GM21619 (cell line): ENCODE data around the gene PPP2R3C.
"Not testable (repeated sequence)": the region's sequence is repeated elsewhere in the genome, so short reads cannot be mapped to it uniquely, and the experiment has no call there.

Experiments used
- ATAC-seq: cut with Tn5 transposase; IDR thresholded peaks from one replicate; pipeline ENCODE4 v1.9.1; 2021; ENCODE audit not compliant: unreplicated experiment

Gene PPP2R3C

DNA sequence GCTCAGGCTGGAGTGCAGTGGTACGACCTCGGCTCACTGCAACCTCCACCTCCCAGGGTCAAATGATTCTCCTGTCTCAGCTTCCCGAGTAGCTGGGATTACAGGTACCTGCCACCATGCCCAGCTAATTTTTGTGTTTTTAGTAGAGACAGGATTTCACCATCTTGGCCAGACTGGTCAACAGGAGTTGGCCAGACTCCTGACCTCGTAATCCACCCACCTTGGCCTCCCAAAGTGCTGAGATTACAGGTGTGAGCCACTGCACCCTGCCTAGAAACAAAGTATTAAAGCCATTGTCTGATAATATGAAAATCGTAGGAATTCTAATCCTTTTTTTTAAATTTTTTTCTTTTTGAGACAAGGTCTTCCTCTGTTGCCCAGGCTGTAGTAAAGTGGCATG, 56.1 kb downstream of the PPP2R3C start:
- not testable (repeated sequence) for ATAC-seq

DNA sequence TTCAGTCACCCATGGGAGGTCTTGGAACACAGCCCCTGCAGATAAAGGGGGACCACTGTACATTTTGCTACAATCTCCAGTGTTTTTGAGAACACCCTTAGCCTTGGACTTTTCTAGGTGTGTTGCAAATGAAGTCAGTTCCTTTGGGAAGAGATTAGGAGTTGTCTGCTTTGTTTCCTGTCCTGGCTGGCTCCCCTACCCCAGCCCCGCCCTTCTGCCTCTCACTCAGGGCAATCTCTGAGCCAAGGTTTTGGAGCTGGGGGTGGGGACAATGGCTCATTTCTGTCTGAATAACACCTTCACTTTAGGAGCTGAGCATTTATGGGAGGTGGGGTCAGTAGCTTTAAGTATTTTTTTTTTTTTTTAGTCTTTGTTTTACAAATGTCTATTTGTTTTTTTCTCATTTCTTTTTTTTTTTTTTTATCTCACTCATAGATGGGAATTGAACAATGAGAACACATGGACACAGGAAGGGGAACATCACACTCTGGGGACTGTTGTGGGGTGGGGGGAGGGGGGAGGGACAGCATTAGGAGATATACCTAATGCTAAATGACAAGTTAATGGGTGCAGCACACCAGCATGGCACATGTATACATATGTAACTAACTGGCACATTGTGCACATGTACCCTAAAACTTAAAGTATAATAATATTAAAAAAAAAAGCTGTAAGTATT, 60.5 kb downstream of the PPP2R3C start:
- not testable (repeated sequence) for ATAC-seq

DNA sequence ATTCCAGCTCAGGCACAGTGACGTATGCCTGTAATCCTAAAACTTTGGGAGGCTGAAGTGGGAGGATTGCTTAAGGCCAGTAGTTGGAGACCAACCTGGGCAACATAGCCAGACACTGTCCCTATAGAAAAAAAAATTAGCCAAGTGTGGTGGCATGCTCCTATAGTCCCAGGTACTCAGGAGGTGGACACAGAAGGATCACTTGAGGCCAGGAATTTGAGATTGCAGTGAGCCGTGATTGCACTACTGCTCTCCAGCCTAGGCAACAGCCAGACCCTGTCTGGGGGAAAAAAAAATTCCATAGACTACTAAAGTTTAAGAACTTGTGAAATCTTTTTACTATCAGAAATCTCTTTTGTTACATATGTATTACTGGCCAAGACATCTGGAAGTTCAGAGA, 69.2 kb downstream of the PPP2R3C start:
- ATAC-seq = no peak

DNA sequence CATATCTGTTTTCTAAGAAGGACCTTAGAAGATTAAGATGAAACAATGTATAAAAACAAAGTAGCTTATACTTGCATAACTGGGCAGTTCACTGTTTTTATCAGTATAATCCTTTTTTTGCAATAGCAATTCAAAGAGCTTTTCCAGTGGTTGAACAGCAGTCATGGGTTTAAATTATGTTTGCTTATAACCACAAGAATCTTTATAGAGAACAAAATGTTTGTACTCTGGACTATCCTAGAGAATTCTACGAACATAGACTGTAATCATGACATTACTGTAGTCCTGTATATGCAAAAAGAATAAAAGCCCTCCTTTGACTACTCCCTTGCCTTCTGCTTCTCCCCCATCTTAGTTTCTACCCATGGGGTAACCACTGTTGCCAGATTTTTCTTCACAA, 70.0 kb downstream of the PPP2R3C start:
- no peak for ATAC-seq

DNA sequence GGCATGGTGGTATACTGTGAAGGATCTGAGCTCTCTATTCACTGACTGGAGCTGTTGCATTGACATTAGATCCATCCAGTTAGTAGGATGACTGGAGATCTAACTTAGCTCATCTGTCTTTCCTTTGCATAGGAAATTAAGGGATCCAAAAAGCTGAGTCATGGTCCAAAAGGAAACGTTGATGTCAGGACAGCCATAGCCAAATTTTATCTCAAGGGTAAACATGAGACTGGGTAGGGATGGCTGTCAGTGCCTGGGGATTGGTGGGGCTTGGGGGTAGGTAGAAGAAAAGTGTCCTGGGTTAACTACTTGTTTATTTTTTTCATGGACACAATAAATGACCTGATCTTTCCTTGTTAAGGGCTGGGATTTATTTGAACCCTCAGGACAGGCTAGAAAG, 71.1 kb downstream of the PPP2R3C start:
- no peak for ATAC-seq

DNA sequence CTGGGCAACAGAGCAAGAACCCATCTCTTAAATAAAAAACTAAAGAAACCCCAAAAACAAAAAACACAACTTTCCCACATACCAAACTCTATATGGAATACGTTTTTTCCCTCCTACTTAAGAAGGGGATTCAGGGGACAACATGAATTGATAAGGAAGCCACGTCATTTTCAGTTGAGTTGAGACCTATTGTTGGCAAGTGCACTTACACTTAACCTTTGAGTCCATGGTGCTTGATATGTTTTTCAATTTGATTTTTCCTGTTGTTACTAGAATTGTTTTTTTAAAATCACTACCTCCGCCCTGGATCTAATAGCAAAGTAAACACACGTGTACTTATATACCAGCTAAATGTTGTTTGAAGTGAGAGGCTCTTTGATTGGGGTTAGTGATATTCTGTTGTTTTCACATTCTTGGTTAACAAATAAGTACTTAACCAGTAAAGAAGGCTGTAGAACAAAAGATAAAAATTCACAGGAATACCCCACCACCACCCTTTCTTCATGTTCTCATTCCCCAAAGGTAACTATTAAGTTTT, 73.7 kb downstream of the PPP2R3C start:
- ATAC-seq = no peak

DNA sequence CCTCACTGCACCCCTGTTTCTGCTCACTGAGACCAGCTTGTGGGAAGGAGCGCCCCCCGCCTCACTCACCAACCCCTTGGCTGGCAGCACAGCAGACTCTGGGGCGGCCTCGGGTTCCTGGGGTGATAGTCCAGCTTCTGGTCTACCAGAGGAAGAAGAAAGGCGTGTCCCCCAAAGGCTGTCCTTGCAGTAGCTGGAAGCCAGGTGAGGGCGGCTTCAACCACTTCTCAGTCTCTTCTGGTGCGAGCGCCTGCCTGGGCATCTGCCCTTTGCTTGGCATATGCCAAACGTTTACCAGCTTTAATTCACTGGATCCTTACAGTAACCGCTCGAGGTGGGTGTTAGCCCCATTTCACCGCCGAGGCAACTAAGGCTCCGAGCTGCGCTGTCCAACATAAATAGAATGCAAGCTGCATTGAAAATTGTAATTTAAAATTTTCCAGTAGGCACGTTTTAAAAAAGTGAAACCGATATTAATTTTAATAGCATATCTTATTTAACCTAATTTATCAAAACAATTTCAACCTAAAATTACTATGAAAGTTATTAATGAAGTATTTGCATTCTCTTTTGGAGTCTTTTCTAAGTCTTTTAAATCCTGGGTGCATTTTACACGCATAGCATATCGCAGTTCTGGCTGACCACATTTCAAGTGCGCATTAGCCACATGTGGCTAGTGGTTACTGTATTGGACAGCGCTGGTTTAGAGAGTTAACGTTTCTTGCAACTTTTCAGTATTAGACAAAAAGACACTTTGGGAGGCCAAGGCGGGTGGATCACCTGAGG, 74.8 kb downstream of the PPP2R3C start:
- ATAC-seq = peak; percentile 28

DNA sequence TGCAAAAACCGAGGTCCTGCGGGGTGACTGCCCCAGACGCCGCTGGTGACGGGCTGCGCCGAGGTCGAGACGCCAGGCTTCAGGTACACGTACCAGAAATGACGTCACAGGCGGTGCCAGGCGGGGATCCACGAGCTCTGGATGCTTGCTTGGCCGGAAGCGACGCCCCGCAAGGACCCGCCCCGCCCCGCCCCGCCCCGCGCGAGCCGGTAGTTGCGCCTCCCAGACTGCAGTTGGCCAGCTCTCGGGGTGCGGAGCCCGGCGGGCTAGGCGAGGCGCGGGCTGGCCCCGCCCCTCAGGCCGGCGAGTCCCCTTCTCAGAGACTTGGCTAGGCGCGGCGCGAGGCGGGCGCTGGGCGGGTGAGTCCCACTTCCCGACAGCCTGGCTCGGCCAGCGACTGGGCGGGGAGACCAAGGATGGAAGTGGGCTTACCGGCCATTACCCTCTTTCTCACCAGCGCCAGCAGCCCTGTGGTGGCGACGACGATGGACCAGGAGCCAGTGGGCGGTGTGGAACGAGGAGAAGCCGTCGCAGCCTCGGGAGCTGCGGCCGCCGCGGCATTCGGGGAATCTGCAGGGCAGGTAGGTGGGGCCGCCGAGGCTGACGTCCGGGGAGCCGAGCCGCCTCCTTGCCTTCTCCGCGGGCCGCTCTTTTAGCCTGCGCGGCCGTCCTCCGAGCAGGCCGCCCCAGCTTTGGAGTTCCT, 75.6 kb downstream of the PPP2R3C start, which contains the start of gene FAM177A1:
Gene FAM177A1, plus strand, starts transcription at position 225 of the 703 bp plus-strand sequence. Its CDS starts 192 bp downstream, at position 417.
- peak; percentile 93 for ATAC-seq

DNA sequence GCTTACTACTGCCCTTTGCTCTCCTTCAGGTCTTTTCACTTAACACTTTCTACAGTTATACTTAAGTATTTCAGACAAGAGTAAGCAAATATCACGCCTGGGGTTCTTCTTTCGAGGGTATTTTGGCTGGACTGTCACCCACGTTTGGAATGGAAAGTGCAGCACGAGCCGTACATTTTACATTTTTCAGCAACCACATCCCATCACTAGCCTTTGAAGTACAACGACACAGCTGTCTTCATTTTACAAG, 76.1 kb downstream of the PPP2R3C start:
- no peak for ATAC-seq

DNA sequence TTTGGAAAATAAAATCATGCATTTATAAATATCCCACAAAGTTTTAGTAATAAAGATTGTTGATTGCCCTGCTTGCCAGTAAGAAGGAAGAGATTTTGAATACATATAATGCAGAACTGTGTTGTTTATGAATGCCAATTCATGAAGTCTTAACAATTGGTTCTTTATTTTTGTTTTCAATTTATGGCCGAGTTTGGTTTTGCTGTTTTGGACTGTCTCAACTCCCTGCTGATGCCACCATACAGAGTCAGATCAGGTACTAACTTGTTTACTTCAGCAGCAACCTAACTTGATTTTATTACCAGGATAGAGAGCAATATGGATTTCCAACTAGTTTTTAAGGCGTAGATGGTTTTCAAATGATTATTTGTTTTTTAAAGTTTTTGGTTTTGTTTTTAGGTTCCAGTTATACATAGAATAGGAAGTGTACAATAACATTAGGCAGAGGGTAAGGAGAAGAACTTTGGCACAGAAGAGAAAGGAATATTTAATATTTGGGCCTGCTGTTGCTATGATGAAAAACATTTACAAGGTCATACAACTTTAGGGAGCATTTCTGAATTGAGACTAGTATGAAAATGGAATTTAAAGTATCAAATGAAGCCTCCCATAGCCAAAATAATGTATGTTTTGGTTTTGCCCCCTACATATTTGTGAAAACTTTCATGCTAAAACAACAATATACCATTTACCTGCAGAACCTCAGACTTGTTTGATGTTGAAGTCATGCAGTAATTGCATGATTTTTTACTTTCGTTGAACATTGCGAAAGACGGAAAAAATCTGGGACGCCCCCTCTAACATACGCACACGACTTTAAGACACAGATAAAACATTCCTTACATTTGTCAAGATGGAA, 76.6 kb downstream of the PPP2R3C start:
- ATAC-seq = no peak

DNA sequence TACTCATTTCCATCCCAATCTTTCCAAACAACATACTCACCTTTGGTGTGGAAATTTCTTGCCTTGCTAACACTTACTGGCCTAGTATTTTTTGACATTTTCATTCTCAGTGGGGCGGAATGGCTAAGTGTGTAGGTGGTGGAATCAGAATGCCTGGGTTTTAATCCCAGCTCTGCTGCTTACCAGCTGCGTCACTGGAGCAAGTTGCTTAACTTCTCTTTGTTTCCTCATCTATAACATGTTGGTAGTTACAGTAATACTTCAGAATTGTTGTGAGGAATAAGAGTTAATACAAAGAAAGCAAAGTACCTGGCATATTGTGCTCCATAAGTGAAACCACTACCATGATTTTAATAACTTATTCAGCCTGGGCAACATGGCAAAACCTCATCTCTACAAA, 78.7 kb downstream of the PPP2R3C start:
- ATAC-seq = no peak

DNA sequence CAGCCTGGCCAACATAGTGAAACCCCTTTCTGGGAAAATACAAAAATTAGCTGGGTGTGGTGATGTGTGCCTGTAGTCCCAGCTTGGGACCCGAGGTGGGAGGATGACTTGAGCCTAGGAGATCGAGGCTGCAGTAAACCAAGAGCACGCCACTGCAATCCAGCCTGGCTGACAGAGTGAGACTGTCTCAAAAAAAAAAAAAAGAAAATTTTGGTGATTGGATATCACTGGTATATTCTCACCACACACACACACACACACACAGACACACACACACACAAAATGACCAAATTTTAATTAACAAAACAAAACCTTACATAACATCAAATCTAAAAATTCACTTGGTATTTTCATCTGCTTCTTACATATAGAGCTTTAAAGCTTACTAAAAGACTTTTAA, 79.2 kb downstream of the PPP2R3C start:
- no peak for ATAC-seq

DNA sequence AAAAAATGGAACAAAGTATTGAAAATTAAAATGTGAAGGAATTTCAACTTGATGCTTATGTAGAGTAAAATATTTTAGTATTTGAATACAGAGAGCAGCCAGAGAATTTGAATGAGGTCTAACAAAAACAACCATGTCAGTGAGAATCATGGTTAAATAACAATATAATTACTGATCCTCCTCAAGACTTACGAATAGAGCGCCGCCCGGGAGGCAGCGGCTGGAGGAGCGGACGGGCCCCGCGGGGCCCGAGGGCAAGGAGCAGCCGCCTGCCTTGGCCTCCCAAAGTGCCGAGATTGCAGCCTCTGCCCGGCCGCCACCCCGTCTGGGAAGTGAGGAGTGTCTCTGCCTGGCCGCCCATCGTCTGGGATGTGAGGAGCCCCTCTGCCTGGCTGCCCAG, 83.5 kb downstream of the PPP2R3C start:
- not testable (repeated sequence) for ATAC-seq
